GM18909 (cell line): ENCODE data around the gene UBR1.

Experiments
- ATAC-seq: cut with Tn5 transposase; IDR thresholded peaks from one replicate; pipeline ENCODE4 v1.9.1; 2021; ENCODE audit warnings: mild to moderate bottlenecking; ENCODE audit not compliant: unreplicated experiment, poor library complexity

The UBR1 gene

DNA sequence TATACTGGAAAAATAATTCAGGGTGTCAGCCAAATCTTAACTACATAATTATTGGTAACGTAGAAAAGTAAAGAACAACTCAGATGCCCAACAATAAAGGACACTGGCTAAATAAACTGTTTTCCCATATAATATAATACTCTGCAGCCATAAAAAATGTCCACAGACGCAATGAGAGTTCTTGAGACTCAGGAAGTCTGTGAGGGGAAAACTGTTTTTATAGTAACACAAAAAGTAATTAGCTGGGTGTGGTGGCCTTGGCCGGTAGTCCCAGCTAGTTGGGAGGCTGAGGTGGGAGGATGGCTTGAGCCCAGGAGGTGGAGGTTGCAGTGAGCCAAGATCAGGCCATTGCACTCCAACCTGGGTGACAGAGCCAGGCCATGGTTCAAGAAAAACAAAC, 5.5 kb upstream of the UBR1 start:
- no peak for ATAC-seq

DNA sequence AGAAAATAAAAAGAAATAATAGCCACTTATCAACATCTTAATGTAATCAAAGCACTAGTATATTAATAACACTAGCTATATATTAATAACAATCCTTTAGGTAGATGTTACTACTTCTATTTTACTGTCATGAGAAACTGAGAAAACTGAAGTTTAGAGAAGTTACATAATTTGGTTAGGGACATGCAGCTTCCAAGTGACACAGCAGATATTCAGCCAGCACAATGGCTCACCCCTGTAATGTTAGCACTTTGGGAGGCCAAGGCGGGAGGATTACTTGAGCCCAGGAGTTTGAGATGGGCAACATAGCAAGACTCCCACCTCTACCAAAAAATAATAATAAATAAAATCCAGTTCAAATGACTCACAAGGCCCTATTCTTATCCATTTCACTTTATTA, 1.9 kb upstream of the UBR1 start:
- ATAC-seq, result no peak

DNA sequence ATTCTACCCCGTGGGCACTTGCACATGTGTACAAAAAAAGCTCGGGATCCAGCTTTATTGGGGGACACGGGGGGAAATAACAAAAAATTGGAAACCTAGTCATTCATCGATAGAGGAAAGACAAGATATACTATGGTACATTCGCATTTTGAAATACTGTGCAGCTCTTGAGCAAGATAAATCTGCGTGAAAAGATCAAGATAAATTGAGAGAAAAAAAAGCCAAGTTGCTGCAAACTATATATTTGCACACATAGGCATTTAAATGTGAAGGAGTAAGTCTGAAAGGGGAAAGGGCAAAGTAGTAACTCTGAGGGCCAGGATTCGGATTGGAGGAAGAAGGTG, 620 bp upstream of the UBR1 start:
- no peak for ATAC-seq

DNA sequence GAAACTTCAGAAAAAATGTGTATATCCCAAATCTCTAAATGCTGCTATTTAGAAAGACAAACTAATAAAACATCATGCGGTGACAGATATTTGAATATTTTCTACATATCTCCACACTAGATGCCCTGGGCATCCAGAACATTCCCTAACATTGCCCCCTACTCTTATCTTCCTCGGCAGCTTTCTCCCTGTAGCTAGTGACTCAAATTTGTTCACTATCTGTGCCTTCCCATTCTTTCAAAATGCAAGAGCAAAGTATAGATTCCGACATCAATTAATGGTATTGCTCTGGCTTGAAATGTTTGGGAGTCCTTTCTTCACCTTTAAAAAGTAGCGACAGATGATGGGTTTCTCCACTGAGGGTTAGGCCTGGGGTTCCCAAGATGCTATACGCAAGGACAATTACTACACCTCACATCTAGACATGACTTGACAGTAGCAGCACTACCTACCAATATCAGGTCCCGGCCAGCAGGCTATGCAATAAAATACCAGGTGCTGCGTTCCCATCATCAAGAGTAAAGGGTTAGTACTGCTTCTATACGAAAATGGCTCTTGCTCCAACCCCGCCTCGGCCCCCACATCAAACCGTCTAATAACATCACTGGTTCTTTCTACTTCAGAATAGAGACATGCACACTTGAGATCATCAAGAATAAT, 631 bp downstream of the UBR1 start:
- ATAC-seq, result no peak

DNA sequence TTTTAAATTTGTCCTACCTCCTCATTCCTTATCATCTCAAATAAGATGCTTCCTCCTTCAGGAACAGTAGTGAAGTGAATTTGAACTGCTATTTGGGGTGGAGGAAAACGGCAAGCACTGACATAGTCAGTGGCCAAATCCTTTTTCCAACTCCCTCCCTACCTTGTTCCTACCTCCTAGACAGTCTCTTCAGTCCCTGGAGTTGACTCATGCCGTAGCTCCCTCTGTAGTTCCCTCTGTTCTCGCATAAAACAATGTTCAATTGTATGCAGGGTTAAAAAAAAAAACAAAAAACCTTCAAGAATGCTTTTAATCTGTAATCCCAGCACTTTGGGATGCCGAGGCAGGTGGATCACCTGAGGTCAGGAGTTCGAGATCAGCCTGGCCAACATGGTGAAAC, 1.4 kb downstream of the UBR1 start:
- ATAC-seq, result no peak

DNA sequence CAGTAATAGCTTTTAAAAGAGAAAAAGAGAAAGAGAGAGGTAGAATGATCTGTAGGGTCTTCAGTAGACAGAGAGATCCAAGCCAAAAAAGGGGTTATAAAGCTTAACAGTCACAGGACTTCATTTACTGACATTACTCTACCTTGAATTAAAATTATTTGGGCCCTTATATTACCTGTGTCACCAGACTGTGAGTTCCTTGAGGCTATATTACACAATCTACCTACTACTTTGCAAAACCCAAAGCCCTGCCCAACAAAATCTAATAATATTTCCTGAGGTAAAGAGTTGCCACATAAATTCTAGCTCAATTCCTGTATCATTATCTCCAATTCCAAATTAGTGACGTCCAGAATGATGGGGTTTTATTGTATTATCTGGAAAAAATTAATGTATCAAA, 1.9 kb downstream of the UBR1 start:
- no peak for ATAC-seq

DNA sequence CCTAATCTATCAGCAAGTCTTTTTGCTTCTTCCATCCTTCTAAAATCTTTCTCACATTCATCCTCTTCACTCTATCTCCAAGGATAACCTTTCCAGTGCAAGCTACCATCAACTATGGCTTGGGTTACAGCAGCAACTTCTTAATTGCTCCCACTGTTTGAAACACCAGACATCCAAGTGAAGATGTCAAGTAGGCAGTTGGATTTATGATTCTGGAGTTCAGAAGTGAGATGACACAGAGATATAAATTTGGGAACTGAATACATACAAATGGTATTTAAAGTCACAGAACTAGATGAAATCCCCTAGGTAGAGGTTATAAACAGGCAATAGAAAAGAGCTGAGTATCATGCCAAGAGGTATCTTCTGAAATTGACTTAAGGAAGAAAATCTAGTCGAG, 3.7 kb downstream of the UBR1 start:
- ATAC-seq, result no peak

DNA sequence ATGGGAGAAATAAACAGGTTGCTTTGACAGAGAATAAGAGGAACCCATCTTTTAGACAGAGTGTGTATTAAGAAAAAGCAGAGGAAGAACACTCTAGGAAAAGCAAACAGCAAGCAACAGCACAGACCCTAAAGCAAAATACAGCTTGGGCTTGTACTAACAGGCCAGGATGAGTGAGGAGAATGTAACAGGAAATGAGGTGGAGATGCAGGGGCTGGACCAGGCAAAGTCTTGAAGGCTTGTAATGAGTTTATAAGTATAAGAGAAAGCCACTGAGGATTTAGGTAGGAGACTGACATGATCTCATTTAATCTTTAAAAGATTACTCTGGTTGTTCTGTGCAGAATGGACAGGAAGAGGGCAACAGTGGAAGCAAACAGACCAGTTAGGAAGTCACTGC, 4.9 kb downstream of the UBR1 start:
- ATAC-seq, result no peak

DNA sequence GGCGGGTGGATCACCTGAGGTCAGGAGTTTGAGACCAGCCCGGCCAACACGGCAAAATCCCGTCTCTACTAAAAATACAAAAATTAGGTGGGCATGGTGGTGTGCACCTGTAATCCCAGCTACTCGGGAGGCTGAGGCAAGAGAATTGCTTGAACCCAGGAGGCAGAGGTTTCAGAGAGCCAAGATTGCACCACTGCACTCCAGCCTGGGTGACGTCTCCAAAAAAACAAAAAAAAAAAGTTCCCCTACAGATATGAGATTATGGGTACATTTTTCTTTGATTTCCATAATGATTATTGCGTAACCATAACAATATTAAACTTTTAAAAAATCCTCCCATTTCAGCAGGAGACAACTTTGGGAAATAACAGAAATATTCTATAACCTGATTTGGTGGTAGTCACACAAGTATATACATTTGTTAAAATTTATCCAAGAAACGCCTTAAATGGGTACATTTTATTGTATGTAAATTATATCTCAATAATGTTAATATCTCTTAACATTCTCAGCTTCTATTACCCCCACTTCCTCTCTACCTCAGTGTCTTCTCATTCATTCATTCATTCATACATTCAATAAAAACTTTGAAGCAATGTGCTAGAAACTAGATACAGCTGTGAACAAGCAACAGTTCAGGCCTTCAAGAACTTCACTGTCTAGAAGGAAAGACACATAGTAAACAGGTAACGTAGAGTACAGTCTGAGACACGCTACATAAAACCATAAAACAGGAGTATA, 6.6 kb downstream of the UBR1 start:
- no peak for ATAC-seq

DNA sequence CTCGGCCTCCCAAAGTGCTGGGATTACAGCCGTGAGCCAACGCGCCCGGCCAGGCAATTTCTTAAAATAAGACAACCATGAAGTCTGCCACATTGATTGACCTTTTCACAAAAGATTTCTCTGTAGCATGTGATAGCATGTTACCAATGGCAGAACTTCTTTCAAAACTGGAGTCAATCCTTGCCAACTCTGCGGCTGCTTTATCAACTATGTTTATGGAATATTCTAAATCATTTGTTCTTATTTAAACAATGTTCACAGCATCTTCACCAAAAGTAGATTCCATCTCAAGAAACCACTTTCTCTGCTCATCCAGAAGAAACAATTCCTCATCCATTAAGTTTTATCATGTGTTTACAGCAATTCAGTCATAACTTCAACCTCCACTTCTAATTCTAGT, 9.4 kb downstream of the UBR1 start:
- no peak for ATAC-seq

DNA sequence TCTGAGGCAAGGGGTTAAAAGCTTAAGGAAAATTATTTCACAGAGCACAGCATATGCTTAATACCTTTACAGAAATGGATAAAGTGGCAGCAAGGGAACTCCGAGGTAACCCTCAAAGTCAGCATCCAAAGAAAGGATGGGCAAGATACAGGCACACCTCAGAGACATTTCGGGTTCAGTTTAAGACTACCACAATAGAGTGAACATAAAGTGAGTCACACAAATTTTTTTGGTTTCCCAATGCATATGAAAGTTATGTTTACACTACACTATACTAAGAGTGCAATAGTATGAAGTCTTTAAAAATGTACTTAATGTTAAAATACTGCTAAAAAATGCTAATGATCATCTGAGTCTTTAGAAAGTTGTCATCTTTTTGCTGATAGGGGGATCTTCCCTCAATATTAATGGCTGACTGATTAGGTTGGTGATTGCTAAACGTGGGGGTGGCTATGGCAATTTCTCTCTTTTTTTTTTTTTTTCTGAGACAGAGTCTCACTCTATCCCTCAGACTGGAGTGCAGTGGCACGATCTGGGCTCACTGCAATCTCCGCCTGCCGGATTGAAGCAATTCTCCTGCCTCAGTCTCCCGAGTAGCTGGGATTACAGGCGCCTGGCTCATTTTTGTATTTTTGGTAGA, 10.0 kb downstream of the UBR1 start:
- ATAC-seq, result no peak

DNA sequence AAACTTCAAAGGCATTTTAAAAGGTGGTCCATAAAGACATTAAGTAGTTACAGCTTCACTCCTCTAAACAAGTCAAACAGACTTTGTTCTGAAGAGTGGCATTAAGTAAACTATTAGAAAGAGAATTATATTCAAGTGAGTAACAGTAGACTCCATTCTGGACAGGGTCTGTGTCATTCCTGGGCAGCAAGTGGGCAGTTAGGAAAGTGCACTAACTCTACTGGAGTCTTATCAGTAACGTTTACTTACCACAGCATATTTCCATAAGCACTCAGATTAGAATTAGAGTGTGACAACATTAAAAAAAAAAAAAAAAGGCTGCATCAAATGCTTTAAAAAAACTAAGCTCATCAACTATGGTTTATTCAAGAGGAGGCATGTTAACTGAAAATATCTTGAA, 10.6 kb downstream of the UBR1 start:
- ATAC-seq, result no peak

DNA sequence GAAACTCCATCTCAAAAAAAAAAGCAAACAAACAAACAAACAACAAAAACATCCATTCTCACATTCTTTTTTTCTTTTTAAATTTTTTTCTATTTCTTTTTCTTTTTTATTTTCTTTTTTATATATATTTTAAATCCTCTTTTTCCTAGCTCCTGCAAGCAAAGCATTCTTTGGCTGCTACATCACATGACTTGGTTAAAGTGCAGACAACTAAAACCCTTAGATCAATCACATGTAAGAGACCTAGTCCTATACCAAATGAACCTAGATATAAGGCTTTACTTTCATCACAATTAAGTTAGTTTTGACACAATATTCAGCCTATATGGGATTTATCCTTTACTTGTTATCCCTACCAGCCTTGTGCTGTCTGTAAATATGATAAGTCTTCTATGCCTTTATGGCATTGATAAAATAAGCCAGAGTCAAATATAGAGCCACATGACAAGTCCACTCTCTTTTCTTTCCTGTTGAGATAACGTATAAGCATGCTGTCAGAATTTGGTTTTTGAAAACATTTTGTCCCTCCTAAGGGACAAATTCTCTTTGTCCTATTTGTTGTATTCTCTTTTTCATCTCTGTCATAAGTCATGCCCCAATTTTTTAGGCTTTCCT, 11.3 kb downstream of the UBR1 start:
- no peak for ATAC-seq

DNA sequence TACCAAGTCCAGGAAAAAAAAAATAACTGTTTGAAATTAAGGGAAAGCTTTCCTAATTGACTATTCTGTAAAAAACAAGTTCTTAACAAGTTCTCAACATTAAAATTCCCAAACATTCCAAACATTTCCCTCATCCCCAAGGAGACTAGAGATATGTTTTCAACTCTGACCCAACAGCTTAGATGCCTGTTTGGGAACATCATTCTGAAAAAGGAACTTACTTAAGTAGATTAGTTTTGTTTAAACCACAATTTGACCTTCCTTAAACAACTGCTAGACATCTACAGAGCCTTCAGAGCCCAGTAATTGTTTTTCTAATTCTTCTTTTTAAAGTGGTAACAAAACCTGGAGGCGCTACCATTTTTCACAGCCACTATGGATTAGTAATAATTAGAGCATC, 12.8 kb downstream of the UBR1 start:
- ATAC-seq, result no peak

DNA sequence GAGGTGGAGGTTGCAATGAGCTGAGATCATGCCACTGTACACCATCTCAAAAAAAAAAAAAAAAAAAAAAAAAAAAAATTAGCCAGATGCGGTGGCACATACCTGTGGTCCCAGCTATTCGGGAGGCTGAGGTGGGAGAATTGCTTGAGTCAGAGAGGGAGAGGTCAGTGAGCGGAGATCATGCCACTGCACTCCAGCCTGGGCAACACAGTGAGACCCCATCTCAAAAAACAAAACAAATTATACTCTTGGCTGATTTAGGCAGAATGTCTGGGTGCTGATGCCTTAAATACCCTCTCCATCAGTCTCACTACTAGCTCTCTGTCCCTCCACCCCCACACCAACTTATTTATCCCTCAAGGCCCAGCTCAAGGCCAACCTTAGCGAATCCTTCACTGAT, 14.0 kb downstream of the UBR1 start:
- ATAC-seq, result no peak

DNA sequence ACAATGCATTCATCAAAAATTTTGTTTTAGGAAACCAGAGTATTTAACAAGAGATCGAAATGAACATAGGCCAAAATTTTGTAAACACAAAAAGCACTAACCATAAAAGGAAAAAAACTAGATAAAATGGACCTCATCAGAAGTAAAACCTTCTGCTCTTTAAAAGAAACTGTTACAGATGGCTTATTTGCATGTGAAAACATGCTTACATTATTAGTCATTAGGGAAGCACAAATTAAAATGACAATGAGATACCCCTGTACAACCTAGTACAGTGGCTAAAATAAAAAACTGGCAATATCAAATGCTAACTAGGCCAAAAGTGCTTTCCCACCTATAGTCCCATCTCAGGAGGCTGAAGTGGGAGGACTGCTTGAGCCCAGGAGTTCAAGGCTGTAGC, 19.3 kb downstream of the UBR1 start:
- ATAC-seq, result no peak

DNA sequence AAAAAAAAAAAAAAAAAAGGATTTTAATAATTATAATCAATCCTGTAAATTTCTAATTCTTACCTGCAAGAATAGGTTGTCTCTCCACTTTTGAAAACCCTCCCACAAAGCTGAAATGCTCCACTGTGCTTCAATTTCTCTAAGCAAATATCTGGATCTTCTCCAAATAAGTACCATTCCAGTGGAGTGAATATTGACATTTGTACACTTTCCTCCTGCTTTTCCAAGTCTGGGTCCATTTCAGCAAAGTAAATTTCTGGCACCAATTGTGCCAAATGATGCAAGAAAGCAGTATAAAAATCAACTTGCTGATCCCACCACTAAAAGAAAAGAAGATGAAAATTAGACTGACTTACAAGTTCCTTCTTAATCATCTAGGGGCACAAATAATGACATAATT, 19.9 kb downstream of the UBR1 start:
- ATAC-seq, result no peak

DNA sequence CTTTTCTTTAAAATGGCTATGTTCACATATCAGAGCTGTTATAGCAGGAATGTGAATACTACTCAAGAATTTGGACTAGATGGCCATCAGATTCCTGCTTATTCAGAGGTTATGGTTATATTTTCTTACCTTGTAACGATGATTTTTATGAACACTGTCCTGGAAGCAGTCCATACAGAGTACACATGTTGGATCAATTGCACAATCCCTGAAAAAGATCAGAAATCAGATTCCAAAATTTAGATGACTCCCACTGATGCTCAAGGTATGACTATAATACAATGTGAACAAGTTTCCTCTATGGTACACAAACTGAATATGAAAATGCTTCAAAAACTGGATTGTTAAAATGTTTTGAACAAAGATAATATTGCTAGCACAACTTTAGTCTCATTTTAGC, 23.3 kb downstream of the UBR1 start:
- ATAC-seq, result no peak

DNA sequence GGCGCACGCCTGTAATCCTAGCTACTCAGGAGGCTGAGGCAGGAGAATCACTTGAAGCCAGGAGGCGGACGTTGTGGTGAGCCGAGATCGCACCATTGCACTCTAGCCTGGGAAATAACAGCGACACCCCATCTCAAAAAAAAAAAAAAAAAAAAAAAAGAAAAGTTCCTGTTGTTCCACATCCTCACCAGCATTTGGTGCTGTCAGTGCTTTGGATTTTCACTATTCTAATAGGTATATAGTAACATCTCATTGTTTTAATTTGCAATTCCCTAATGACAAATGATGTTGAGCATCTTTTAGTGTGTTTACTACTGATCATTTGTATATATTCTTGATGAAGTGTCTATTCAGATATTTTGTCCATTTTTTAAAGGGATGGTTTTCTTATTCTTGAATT, 24.6 kb downstream of the UBR1 start:
- no peak for ATAC-seq

DNA sequence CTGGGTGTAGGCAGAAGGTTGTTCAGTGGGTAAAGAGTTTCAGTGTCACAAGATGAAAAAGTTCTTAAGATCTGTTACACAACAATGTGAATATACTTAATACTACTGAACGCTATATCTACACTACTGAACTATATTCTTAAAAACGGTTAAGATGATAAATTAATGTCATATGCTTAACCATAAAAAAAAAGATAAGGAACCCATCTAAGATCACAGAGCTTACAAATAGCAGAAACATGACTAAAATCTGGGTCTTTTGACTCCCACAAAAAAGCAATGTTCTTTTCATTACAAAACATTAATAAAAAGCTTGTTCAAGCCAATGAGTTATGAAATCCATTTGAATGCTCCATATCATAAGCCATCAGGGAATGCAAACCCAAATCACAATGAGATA, 34.4 kb downstream of the UBR1 start:
- ATAC-seq, result no peak

DNA sequence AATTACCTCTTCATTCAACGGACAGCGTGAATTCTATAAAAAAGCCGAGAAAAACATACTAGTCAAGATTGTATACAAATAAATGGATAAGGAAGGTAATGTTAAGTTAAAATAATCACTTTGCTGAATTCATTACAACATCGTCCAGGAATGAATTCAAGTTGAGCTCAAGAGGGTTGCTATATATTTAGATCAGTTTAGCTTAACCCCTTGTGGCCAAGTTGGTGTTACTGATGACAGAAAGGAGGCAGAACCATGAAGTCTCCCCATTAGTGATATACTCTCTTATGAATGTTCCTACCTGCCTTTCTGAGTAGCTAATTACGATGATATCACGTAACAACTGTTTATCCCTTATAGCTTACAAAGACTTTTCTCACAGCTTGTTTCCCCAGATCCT, 34.9 kb downstream of the UBR1 start:
- no peak for ATAC-seq

DNA sequence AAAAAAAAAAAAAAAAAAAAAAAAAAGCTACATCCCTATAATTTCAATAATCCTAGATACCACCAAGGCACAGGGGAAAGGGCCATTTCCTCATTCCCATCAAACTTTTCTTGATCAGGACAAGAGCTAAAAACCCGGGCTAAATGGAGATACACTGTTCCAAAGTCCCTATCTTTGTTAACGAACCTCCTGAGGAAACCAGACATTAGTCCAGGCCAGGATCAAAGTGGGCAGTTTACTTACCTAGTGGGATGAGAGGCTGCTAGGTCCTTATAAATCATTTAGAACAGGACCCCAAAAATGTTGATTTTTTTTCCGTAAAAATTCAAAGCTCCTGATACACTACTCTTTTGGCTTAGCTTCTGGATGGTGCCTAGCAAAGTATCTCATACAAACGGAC, 35.6 kb downstream of the UBR1 start:
- ATAC-seq, result no peak
